GM12878 (cell line): ENCODE measurements around the gene CD53. TPM values are rescaled to one million over a fixed set of nuclear protein-coding genes. Genes with fewer than 3 reads are reported as not detected.
A peak's percentile ranks its signal among the peaks of the same experiment; 100 is the strongest.

Experiments used
- ATAC-seq: fragments of 200-7000 bp; cut with Tn5 transposase; 3 replicates; pipeline ENCODE4 v1.9.1; 2020; ENCODE audit warnings: mild to moderate bottlenecking, moderate library complexity
- BruUV-seq: library from RNA; stranded (reverse); fragments of 400-500 nt; replicated peaks from 2 replicates; lab custom pipeline; 2021; lab: Mats Ljungman, UMichigan
- CTCF ChIA-PET: fragments of 300-600 bp; sonication (Branson Sonifier 250); formaldehyde crosslinking; extraction: SDS; loops from one replicate; lab custom pipeline; 2021; ENCODE audit warnings: inconsistent platforms; lab: Yijun Ruan, JAX
- POLR2A ChIA-PET: fragments of 350-600 bp; formaldehyde crosslinking; extraction: SDS; loops from one replicate; lab custom pipeline; 2021; ENCODE audit warnings: inconsistent platforms; lab: Charles Lee
- RAD21 ChIA-PET: fragments of 300-600 bp; sonication (Branson Sonifier 250); formaldehyde crosslinking; loops from one replicate; lab custom pipeline; 2023; ENCODE audit warnings: antibody characterized with exemption; ENCODE audit not compliant: unreplicated experiment; lab: Charles Lee
- SMC1A ChIA-PET: fragments of 300-600 bp; sonication (Branson Sonifier 250); formaldehyde crosslinking; loops from one replicate; lab custom pipeline; 2023; ENCODE audit not compliant: unreplicated experiment, uncharacterized antibody; lab: Charles Lee
- DNase-seq: peaks from one replicate; pipeline ENCODE4 v3.0.0-alpha.2; 2011; ENCODE audit warnings: low read depth, low spot score
- FAIRE-seq: peaks from 3 replicates; lab custom pipeline; 2011; peaks lifted over from hg19 to GRCh38; lab: Jason Lieb, UNC
- H2AFZ ChIP-seq: 2 replicates; pipeline ENCODE4 v1.6.0; 2011; ENCODE audit warnings: low read depth, low read length, control low read depth; ENCODE audit not compliant: control insufficient read depth
- H3K27ac ChIP-seq: 2 replicates; pipeline ENCODE4 v1.5.1; 2011; ENCODE audit warnings: control low read depth; ENCODE audit not compliant: control insufficient read depth, insufficient read depth
- H3K27me3 ChIP-seq, 2 experiments: replicated peaks in 1 of 2; 2 replicates each; pipeline versions ENCODE4 v1.6.0 to v1.6.1; 2011; ENCODE audit warnings: low read length in 1 of 2; ENCODE audit not compliant: control insufficient read depth in 2 of 2, insufficient read depth in 2 of 2
- H3K36me3 ChIP-seq, 2 experiments: 2 replicates each; pipeline ENCODE4 v1.5.1; 2011; ENCODE audit warnings: low read length in 1 of 2; ENCODE audit not compliant: control insufficient read depth in 2 of 2, insufficient read depth in 2 of 2
- H3K4me1 ChIP-seq: 2 replicates; pipeline ENCODE4 v1.6.1; 2011; ENCODE audit warnings: mild to moderate bottlenecking, low read length, moderate library complexity, mixed read lengths; ENCODE audit not compliant: control insufficient read depth, insufficient read depth
- H3K4me2 ChIP-seq: 2 replicates; pipeline ENCODE4 v1.6.0; 2011; ENCODE audit warnings: control low read depth; ENCODE audit not compliant: control insufficient read depth, insufficient read depth
- H3K4me3 ChIP-seq: fragments of 200-600 bp; sonication (generic); 2 replicates; pipeline ENCODE4 v1.5.1; 2016
- H3K79me2 ChIP-seq: 2 replicates; pipeline ENCODE4 v1.6.0; 2011; ENCODE audit warnings: low read length; ENCODE audit not compliant: control insufficient read depth, insufficient read depth
- H3K9ac ChIP-seq: 2 replicates; pipeline ENCODE4 v1.8.0; 2011; ENCODE audit warnings: low read length, control low read depth, mixed read lengths; ENCODE audit not compliant: control insufficient read depth, insufficient read depth
- H3K9me3 ChIP-seq: replicated peaks from 3 replicates; pipeline ENCODE4 v1.5.1; 2011; ENCODE audit warnings: mild to moderate bottlenecking, low read length; ENCODE audit not compliant: control insufficient read depth, insufficient read depth
- H4K20me1 ChIP-seq: 2 replicates; pipeline ENCODE4 v1.6.0; 2011; ENCODE audit not compliant: control insufficient read depth, insufficient read depth
- BCL3 ChIP-seq: IDR thresholded peaks from 2 replicates; pipeline ENCODE4 v1.6.1; 2011; ENCODE audit warnings: borderline replicate concordance, low read depth, mild to moderate bottlenecking, moderate library complexity, low read length; ENCODE audit not compliant: insufficient read depth, poor library complexity, severe bottlenecking
- CUX1 ChIP-seq: IDR thresholded peaks from 2 replicates; pipeline ENCODE4 v1.6.1; 2012; ENCODE audit warnings: improper control_type of control experiment, low read depth, low read length; ENCODE audit not compliant: insufficient replicate concordance
- EGR1 ChIP-seq, 2 experiments: IDR thresholded peaks; 1 replicate in 1 of 2; 2 replicates in 1 of 2; pipeline ENCODE4 v1.6.1; 2011 to 2012; ENCODE audit warnings: low read depth in 2 of 2, low read length in 2 of 2, borderline replicate concordance in 1 of 2, mild to moderate bottlenecking in 1 of 2, moderate library complexity in 1 of 2
- FOXK2 ChIP-seq: fragments of 450-650 bp; IDR thresholded peaks from 2 replicates; pipeline ENCODE4 v1.6.1; 2017; ENCODE audit warnings: mild to moderate bottlenecking, moderate library complexity
- MYC ChIP-seq: IDR thresholded peaks from 2 replicates; pipeline ENCODE4 v1.6.1; 2011; ENCODE audit warnings: mild to moderate bottlenecking, low read length, moderate library complexity, inconsistent platforms; ENCODE audit not compliant: insufficient read depth, insufficient replicate concordance, insufficient read length, severe bottlenecking
- NR2F1 ChIP-seq: fragments of 450-650 bp; conservative IDR thresholded peaks from 2 replicates; pipeline ENCODE4 v1.6.1; 2017; ENCODE audit warnings: mild to moderate bottlenecking
- NRF1 ChIP-seq: conservative IDR thresholded peaks from 2 replicates; pipeline ENCODE4 v1.6.1; 2011; ENCODE audit warnings: mild to moderate bottlenecking, low read depth, low read length, improper control_type of control experiment
- STAT1 ChIP-seq: fragments of 450-650 bp; conservative IDR thresholded peaks from 2 replicates; pipeline ENCODE4 v1.6.1; 2014; ENCODE audit warnings: antibody characterized with exemption, mild to moderate bottlenecking
- TCF3 ChIP-seq: IDR thresholded peaks from 2 replicates; pipeline ENCODE4 v1.6.1; 2012; ENCODE audit warnings: low read depth, mild to moderate bottlenecking, low read length, borderline replicate concordance; ENCODE audit not compliant: insufficient read depth
- WGBS: methylation state at CpG from one replicate; pipeline ENCODE4 v1.1.6; 2016; ENCODE audit warnings: low lambda C conversion rate; ENCODE audit not compliant: insufficient replicate concordance, insufficient coverage; ENCODE audit errors: missing lambda C conversion rate; 5-methylcytosine and 5-hydroxymethylcytosine counted together
- in situ Hi-C: fragments of 300-500 bp; cut with MboI; formaldehyde crosslinking; loops from 9 replicates; pipeline ENCODE4 v1.14.3; 2018; ENCODE audit warnings: mixed read lengths
- intact Hi-C: fragments of 100-400 bp; cut with micrococcal nuclease; formaldehyde crosslinking; loops from one replicate; pipeline ENCODE4 v1.14.2; 2022; ENCODE audit not compliant: unreplicated experiment
- polyA plus RNA-seq, 11 experiments: library from polyadenylated mRNA; depleted of rRNA in 4 of 11; unstranded in 6 of 11; stranded (reverse) in 5 of 11; fragments of >200 nt; fragmentation: Nextera tagmentation in 4 of 11; fragmentation: Illumina TruSeq in 1 of 11; extraction: Ambion mirVana in 4 of 11; extraction: Trizol in 1 of 11; gene quantifications; 1 replicate in 1 of 11; 2 replicates in 10 of 11; pipeline versions ENCODE4 v1.2.1 to v1.2.3, GENCODE V29; 2011 to 2016; ENCODE audit warnings: inconsistent platforms in 2 of 11, missing spikeins in 2 of 11, low read depth in 1 of 11
- total RNA-seq, 4 experiments: library from RNA; depleted of rRNA in 3 of 4; stranded (reverse); fragments of >200 nt in 3 of 4; fragmentation: Illumina TruSeq in 1 of 4; extraction: Trizol in 1 of 4; gene quantifications; 2 replicates each; pipeline versions ENCODE4 v1.2.1 to v1.2.3, GENCODE V29; 2013 to 2021
- TF ChIP-seq, protein P1 (sequence below): IDR thresholded peaks from 2 replicates; pipeline ENCODE4 v1.6.1; 2011; ENCODE audit warnings: low read depth, low read length, improper control_type of control experiment, borderline replicate concordance
- TF ChIP-seq, protein P2 (sequence below): fragments of 450-650 bp; IDR thresholded peaks from 2 replicates; pipeline ENCODE4 v1.6.1; 2017; ENCODE audit warnings: borderline replicate concordance

The CD53 gene
- total and polyA plus RNA-seq, 10 of the 15 experiments (the other 5 are each of a cell fraction or from before 2014, with no cell fraction given): 350 to 1,389 (median 538) TPM

GRCh38 chr1:110877776-110878175 is 4.8 kb downstream of the CD53 start:
- Histone ChIP-seq H3K79me2 (peaks cover 100% of the 10 kb centered on the region), H3K9me3 (no peaks in the 10 kb centered on the region), H3K27ac (peak overlapping the region; percentile 7), H3K4me3 (peak overlapping the region; percentile 88), H2AFZ (no peak overlapping the region), H3K4me2 (peak overlapping the region; percentile 74), H3K27me3 (no peaks in the 10 kb centered on the region), H4K20me1 (peaks cover 6% of the 10 kb centered on the region; the same call in 1 of the 2 replicates), H3K4me1 (peaks cover 22% of the 10 kb centered on the region), H3K9ac (peak overlapping the region; percentile 65), H3K36me3 (peaks cover 0 to 25% of the 10 kb centered on the region in 2 experiments; a peak in 2 of 4 replicates)
- FAIRE-seq: no peak
- BruUV-seq: no TSS peak
- intact Hi-C loops (loop anchor here (10.0 kb wide), 2 partner anchors 243 to 267 kb away; partner anchors contain the start of genes CEPT1 and DRAM2), in situ Hi-C loops (loop anchor here (5.0 kb wide), 1 partner anchor 875 kb away; no protein-coding TSS in a partner anchor)
- ChIA-PET POLR2A (interaction anchor here (1.0 kb wide), 1 partner anchor 13 kb away, joined by 3 read pairs; no protein-coding TSS in a partner anchor), SMC1A (interaction anchor here (1.0 to 1.8 kb wide), 2 partner anchors 11 to 341 kb away, joined by 4 to 9 read pairs; no protein-coding TSS in a partner anchor), CTCF (interaction anchor here (0.6 to 1.0 kb wide), 2 partner anchors 10 to 96 kb away, joined by 3 to 4 read pairs; no protein-coding TSS in a partner anchor), RAD21 (no interaction called here)
- no peak for ATAC-seq
- WGBS: 1% methylated on average over 8 of the region's 8 CpGs
- no peak for DNase-seq
- no peak for TF ChIP-seq EGR1 (IDR thresholded peaks at IDR 0.05; ENCODE audit: borderline replicate concordance in 1 of 2, low read depth in 2 of 2, low read length in 2 of 2)
- TF ChIP-seq MYC: no peak
- TF ChIP-seq NR2F1: no peak
- no peak for TF ChIP-seq TCF3
- no peak for TF ChIP-seq NRF1
- no peak for TF ChIP-seq STAT1
- TF ChIP-seq FOXK2: no peak
- no peak for TF ChIP-seq CUX1
- no peak for TF ChIP-seq BCL3
- TF ChIP-seq, protein P1, sequence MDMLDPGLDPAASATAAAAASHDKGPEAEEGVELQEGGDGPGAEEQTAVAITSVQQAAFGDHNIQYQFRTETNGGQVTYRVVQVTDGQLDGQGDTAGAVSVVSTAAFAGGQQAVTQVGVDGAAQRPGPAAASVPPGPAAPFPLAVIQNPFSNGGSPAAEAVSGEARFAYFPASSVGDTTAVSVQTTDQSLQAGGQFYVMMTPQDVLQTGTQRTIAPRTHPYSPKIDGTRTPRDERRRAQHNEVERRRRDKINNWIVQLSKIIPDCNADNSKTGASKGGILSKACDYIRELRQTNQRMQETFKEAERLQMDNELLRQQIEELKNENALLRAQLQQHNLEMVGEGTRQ: no peak
- TF ChIP-seq, protein P2, sequence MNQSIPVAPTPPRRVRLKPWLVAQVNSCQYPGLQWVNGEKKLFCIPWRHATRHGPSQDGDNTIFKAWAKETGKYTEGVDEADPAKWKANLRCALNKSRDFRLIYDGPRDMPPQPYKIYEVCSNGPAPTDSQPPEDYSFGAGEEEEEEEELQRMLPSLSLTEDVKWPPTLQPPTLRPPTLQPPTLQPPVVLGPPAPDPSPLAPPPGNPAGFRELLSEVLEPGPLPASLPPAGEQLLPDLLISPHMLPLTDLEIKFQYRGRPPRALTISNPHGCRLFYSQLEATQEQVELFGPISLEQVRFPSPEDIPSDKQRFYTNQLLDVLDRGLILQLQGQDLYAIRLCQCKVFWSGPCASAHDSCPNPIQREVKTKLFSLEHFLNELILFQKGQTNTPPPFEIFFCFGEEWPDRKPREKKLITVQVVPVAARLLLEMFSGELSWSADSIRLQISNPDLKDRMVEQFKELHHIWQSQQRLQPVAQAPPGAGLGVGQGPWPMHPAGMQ: no peak
